ENCODE measurements around the gene ANXA5.

The ANXA5 gene

GRCh38 chr4:121653214-121653613 lies 43.6 kb downstream of the ANXA5 start:
- no peak for TF ChIP-seq CTCF (IDR thresholded peaks at IDR 0.05; ENCODE audit: control insufficient read depth, extremely low read depth, insufficient read depth)
- no peak overlapping the region for H3K4me3 ChIP-seq (ENCODE audit: low read depth, low read length)
- DNase-seq (ENCODE audit: low read depth), result no peak

- TF ChIP-seq CTCF (IDR thresholded peaks at IDR 0.05; ENCODE audit: control insufficient read depth, extremely low read depth, insufficient read depth), result no peak
- H3K4me3 ChIP-seq (ENCODE audit: low read depth, low read length), result no peak overlapping the region
- DNase-seq (ENCODE audit: low read depth), result no peak
Measured at GRCh38 chr4:121651597-121651996, 45.2 kb downstream of the ANXA5 start.

GRCh38 chr4:121650741-121651140 lies 46.0 kb downstream of the ANXA5 start:
- DNase-seq (ENCODE audit: low read depth), result no peak
- H3K4me3 ChIP-seq (ENCODE audit: low read depth, low read length), result no peak overlapping the region
- no peak for TF ChIP-seq CTCF (IDR thresholded peaks at IDR 0.05; ENCODE audit: control insufficient read depth, extremely low read depth, insufficient read depth)

- no peak for DNase-seq (ENCODE audit: low read depth)
- no peak for TF ChIP-seq CTCF (IDR thresholded peaks at IDR 0.05; ENCODE audit: control insufficient read depth, extremely low read depth, insufficient read depth)
- no peak overlapping the region for H3K4me3 ChIP-seq (ENCODE audit: low read depth, low read length)
Measured at GRCh38 chr4:121648516-121648915, 48.3 kb downstream of the ANXA5 start.

GRCh38 chr4:121642876-121643585 lies 53.7 kb downstream of the ANXA5 start:
- TF ChIP-seq CTCF (IDR thresholded peaks at IDR 0.05; ENCODE audit: control insufficient read depth, extremely low read depth, insufficient read depth), result no peak
- no peak for DNase-seq (ENCODE audit: low read depth)
- no peak overlapping the region for H3K4me3 ChIP-seq (ENCODE audit: low read depth, low read length)

- no peak for TF ChIP-seq CTCF (IDR thresholded peaks at IDR 0.05; ENCODE audit: control insufficient read depth, extremely low read depth, insufficient read depth)
- H3K4me3 ChIP-seq (ENCODE audit: low read depth, low read length), result no peak overlapping the region
- DNase-seq (ENCODE audit: low read depth), result no peak
Measured at GRCh38 chr4:121642292-121642691, 54.5 kb downstream of the ANXA5 start.

- no peak for TF ChIP-seq CTCF (IDR thresholded peaks at IDR 0.05; ENCODE audit: control insufficient read depth, extremely low read depth, insufficient read depth)
- no peak overlapping the region for H3K4me3 ChIP-seq (ENCODE audit: low read depth, low read length)
- DNase-seq (ENCODE audit: low read depth), result no peak
Measured at GRCh38 chr4:121633653-121634052, 63.1 kb downstream of the ANXA5 start.
